Measurements from ENCODE around the gene BMPER. TPM values are rescaled to one million over a fixed set of nuclear protein-coding genes. Genes with fewer than 3 reads are reported as not detected.

Gene BMPER
- total RNA-seq, 6 donors from 2014 or later, result 2.5 to 15.6 (median 9.4) TPM

DNA sequence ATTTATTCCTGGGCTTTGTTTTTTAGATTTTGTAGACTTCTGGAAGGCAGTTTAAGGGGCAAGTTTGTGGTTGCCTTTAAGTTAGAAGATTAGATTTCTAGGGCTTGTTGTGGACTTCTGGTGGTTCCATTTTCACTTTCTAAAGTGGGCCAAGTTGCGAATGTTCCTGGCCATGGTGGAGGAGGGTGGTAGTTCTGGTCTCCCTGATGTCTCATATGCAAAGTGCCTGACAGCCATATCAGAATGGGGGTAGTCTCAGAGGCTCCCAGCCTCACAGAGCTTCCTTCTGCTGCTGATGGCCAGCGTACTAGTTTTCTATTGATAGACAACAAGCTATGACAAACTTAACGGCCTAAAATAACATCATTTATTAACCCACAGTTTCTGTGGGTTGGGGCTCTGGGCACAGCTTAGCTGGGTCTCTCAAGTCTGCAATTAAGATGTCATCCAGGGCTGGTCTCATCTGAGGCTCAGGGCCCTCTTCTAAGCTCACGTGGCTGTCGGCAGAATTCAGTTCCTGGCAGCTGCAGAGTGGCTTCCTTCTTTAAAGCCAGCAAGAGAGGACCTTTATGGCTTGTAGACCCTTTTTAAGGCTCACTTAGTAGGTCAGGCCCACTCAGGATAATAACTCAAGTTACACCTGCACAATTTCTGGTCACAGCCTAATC, 44.8 kb downstream of the BMPER start:
- H3K27me3 ChIP-seq, result no peaks in the 10 kb centered on the region
- H3K9me3 ChIP-seq, result no peaks in the 10 kb centered on the region
- no peak overlapping the region for H3K4me3 ChIP-seq
- 88 to 99% methylated on average over 5 of the region's 5 CpGs for WGBS, 2 donors
- DNase-seq (no peak), ATAC-seq (ENCODE audit: low FRiP score in 2 of 2) (no peak)
- no peak overlapping the region for H3K27ac ChIP-seq
- H3K36me3 ChIP-seq, result no peaks in the 10 kb centered on the region
- no peaks in the 10 kb centered on the region for H3K4me1 ChIP-seq
- TF ChIP-seq POLR2A (IDR thresholded peaks at IDR 0.05) (no peak), POLR2AphosphoS5 (IDR thresholded peaks at IDR 0.05) (no peak), EP300 (IDR thresholded peaks at IDR 0.05) (no peak)
- TF ChIP-seq, protein P1, sequence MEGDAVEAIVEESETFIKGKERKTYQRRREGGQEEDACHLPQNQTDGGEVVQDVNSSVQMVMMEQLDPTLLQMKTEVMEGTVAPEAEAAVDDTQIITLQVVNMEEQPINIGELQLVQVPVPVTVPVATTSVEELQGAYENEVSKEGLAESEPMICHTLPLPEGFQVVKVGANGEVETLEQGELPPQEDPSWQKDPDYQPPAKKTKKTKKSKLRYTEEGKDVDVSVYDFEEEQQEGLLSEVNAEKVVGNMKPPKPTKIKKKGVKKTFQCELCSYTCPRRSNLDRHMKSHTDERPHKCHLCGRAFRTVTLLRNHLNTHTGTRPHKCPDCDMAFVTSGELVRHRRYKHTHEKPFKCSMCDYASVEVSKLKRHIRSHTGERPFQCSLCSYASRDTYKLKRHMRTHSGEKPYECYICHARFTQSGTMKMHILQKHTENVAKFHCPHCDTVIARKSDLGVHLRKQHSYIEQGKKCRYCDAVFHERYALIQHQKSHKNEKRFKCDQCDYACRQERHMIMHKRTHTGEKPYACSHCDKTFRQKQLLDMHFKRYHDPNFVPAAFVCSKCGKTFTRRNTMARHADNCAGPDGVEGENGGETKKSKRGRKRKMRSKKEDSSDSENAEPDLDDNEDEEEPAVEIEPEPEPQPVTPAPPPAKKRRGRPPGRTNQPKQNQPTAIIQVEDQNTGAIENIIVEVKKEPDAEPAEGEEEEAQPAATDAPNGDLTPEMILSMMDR (IDR thresholded peaks at IDR 0.05), result no peak

DNA sequence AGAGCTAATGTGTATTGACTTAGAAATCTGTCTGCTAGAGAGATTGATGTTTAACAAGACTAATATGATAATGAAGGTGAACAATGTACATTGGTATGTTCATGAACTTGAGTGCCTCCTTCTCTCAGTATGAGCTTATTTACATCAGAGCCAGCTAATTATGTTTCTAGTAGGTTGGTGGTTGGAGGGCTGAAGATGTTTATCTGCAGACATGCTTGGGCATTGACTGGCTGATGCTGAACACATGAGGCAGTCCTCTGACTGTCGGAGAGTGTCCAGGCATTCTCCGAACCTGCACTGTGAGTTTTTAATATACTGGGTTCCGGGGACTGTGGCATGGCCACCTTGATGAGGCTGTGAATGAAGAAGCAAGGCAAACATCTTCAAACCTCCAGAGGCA, 47.5 kb downstream of the BMPER start:
- Histone ChIP-seq H3K27ac (no peak overlapping the region), H3K4me3 (no peak overlapping the region), H3K9me3 (no peaks in the 10 kb centered on the region), H3K4me1 (no peaks in the 10 kb centered on the region), H3K36me3 (no peaks in the 10 kb centered on the region), H3K27me3 (no peaks in the 10 kb centered on the region)
- DNase-seq (no peak), ATAC-seq (ENCODE audit: low FRiP score in 2 of 2) (no peak)
- 86 to 91% methylated on average over 3 of the region's 3 CpGs for WGBS, 2 donors
- TF ChIP-seq, protein P1 (IDR thresholded peaks at IDR 0.05), result no peak
- TF ChIP-seq POLR2AphosphoS5 (IDR thresholded peaks at IDR 0.05), result no peak
- TF ChIP-seq POLR2A (IDR thresholded peaks at IDR 0.05), result no peak
- TF ChIP-seq EP300 (IDR thresholded peaks at IDR 0.05), result no peak

DNA sequence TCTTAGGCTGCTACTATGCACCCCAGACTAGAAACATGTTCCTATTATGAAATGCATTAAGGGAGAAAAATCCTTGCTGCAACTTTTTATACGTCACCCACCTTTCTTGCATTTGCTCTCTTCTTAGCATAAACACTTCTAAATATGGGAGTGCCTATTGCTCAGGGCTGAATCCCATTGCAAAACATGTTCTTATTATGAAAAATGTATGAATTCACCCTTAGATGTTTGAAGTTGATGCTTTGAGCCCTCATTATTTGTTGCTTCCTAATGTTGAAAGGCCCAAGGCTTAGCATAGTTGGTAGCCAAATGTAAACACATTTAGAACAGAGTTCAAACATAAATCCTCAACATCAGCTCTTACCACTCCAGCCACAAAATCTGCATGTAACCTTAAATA, 52.8 kb downstream of the BMPER start:
- H3K4me3 ChIP-seq, result no peak overlapping the region
- no peaks in the 10 kb centered on the region for H3K36me3 ChIP-seq
- ATAC-seq (ENCODE audit: low FRiP score in 2 of 2) (no peak), DNase-seq (no peak)
- H3K9me3 ChIP-seq, result no peaks in the 10 kb centered on the region
- H3K4me1 ChIP-seq, result no peaks in the 10 kb centered on the region
- TF ChIP-seq, protein P1 (IDR thresholded peaks at IDR 0.05), result no peak
- TF ChIP-seq POLR2A (IDR thresholded peaks at IDR 0.05) (no peak), EP300 (IDR thresholded peaks at IDR 0.05) (no peak), POLR2AphosphoS5 (IDR thresholded peaks at IDR 0.05) (no peak)
- 89 to 97% methylated on average over 1 of the region's 1 CpG for WGBS, 2 donors
- H3K27me3 ChIP-seq, result no peaks in the 10 kb centered on the region
- no peak overlapping the region for H3K27ac ChIP-seq

DNA sequence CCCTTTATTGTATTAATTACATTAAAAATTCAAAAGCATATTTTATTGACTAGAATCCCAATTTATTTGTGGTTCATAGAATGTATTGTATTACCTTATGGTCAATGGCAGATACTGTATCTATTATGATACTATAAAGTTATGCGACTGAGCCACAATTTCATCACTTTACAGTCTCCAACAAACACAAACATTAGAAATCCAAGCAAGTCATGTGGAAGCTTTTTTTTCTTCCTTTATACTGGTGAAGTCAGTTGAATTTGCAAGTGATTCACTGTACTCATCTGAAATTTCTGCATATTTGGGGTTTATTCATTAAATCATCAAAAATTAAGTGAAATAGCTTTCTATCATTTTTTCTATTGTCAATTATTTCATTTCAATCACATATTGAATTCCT, 54.3 kb downstream of the BMPER start:
- Histone ChIP-seq H3K9me3 (no peaks in the 10 kb centered on the region), H3K4me1 (no peaks in the 10 kb centered on the region), H3K36me3 (no peaks in the 10 kb centered on the region), H3K4me3 (no peak overlapping the region), H3K27me3 (no peaks in the 10 kb centered on the region), H3K27ac (no peak overlapping the region)
- DNase-seq, result no peak
- 100% methylated on average over 1 of the region's 1 CpG for WGBS, 2 donors
- no peak for TF ChIP-seq EP300 (IDR thresholded peaks at IDR 0.05)
- TF ChIP-seq, protein P1 (IDR thresholded peaks at IDR 0.05), result no peak
- no peak for ATAC-seq (ENCODE audit: low FRiP score in 2 of 2)

DNA sequence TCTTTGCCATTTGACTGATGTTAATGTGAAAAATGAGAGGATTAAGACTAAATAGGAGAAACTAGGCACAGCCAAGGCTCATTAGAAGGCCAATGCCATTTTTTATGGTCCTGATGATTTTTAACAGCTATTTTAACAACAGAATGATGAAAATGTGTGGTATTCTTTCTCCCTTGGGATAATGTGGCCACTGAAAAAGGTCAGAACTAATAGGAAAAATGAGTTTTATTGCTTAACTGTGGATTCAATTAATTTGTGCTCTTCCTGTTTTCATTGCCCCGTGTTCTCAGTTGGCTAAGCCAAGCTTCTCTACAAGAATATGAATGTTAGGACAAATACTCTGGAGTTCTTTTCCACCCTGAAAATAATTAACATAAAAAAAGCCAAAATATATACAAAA, 56.6 kb downstream of the BMPER start:
- no peak overlapping the region for H3K4me3 ChIP-seq
- no peak overlapping the region for H3K27ac ChIP-seq
- no peaks in the 10 kb centered on the region for H3K27me3 ChIP-seq
- ATAC-seq (ENCODE audit: low FRiP score in 2 of 2) (no peak), DNase-seq (no peak)
- no peaks in the 10 kb centered on the region for H3K36me3 ChIP-seq
- 78% methylated on average over 1 of the region's 1 CpG for WGBS, 2 donors
- no peaks in the 10 kb centered on the region for H3K4me1 ChIP-seq
- no peaks in the 10 kb centered on the region for H3K9me3 ChIP-seq
- TF ChIP-seq, protein P1 (IDR thresholded peaks at IDR 0.05), result no peak
- TF ChIP-seq POLR2A (IDR thresholded peaks at IDR 0.05) (no peak), EP300 (IDR thresholded peaks at IDR 0.05) (no peak)

Data from upper lobe of left lung (tissue), 6 donors.